GM18511 (cell line): Measurements from ENCODE around the gene PREP.

Experiments
- ATAC-seq: cut with Tn5 transposase; IDR thresholded peaks from one replicate; pipeline ENCODE4 v1.9.1; 2021; ENCODE audit warnings: mild to moderate bottlenecking, moderate library complexity; ENCODE audit not compliant: unreplicated experiment

PREP gene

GRCh38 chr6:105313211-105313610, 89.7 kb downstream of the PREP start:
- no peak for ATAC-seq

GRCh38 chr6:105310947-105311346, 91.9 kb downstream of the PREP start:
- ATAC-seq: no peak

GRCh38 chr6:105310371-105310770, 92.5 kb downstream of the PREP start:
- no peak for ATAC-seq

- no peak for ATAC-seq
These were observed 94.0 kb downstream of the PREP start for GRCh38 chr6:105308840-105309239.

- ATAC-seq: no peak
These were observed 97.4 kb downstream of the PREP start for GRCh38 chr6:105305521-105305920.

GRCh38 chr6:105304825-105305224, 98.1 kb downstream of the PREP start:
- ATAC-seq: no peak

GRCh38 chr6:105304366-105304765, 98.5 kb downstream of the PREP start:
- ATAC-seq: no peak

- ATAC-seq: no peak
These were observed 100.2 kb downstream of the PREP start for GRCh38 chr6:105302617-105303128.

- no peak for ATAC-seq
These were observed 100.9 kb downstream of the PREP start for GRCh38 chr6:105301756-105302616.

- no peak for ATAC-seq
These were observed 101.8 kb downstream of the PREP start for GRCh38 chr6:105301072-105301503.

- no peak for ATAC-seq
These were observed 102.8 kb downstream of the PREP start for GRCh38 chr6:105300090-105300489.

- ATAC-seq: no peak
These were observed 108.8 kb downstream of the PREP start for GRCh38 chr6:105294129-105294528.

GRCh38 chr6:105292689-105293339, 110.1 kb downstream of the PREP start:
- ATAC-seq: no peak

GRCh38 chr6:105291525-105291924, 111.4 kb downstream of the PREP start:
- no peak for ATAC-seq

GRCh38 chr6:105282631-105283585, 120.0 kb downstream of the PREP start:
- ATAC-seq: no peak

GRCh38 chr6:105280033-105280432, 122.8 kb downstream of the PREP start:
- ATAC-seq: no peak

- no peak for ATAC-seq
These were observed 123.4 kb downstream of the PREP start for GRCh38 chr6:105279463-105279862.

GRCh38 chr6:105278813-105279212, 124.1 kb downstream of the PREP start:
- ATAC-seq: no peak

- ATAC-seq: no peak
These were observed 124.8 kb downstream of the PREP start for GRCh38 chr6:105278035-105278434.

- no peak for ATAC-seq
These were observed 126.5 kb downstream of the PREP start for GRCh38 chr6:105276374-105276773.

GRCh38 chr6:105275542-105275941, 127.3 kb downstream of the PREP start:
- ATAC-seq: no peak
